ENCODE data around the gene MX2.

- no peak for TF ChIP-seq CTCF (IDR thresholded peaks at IDR 0.05)
- no peak for TF ChIP-seq EP300 (IDR thresholded peaks at IDR 0.05)
These were observed 80.8 kb downstream of the MX2 start for GRCh38 chr21:41442481-41443186.
